ENCODE measurements around the gene SENP8. TPM values are rescaled to one million over a fixed set of nuclear protein-coding genes. Genes with fewer than 3 reads are reported as not detected.

Gene SENP8
- total RNA-seq, 1 experiment from 2014 or later = 3.4 TPM

DNA sequence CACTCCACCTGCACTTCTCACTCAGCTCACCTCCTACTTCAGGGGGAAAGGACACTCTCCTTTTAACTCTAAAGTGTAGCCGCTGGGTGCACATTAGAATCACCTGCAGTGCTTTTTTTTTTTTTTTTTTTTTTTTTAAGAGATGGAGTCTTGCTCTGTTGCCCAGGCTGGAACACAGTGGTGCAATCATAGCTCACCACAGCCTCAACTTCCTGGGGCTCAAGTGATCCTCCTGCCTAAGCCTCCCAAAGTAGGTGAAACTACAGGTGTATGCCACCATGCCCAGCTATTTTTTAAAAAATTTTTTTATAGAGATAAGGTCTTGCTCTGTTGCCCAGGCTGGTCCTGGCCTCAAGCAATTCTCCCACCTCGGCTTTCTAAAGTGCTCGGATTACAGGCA is 58.5 kb downstream of the SENP8 start:
- no TSS peak for BruUV-seq (replicated peaks)
- Mint-ChIP-seq H3K4me3 (ENCODE audit: unreplicated experiment) (no peak overlapping the region), H3K4me1 (ENCODE audit: low read depth, unreplicated experiment) (peaks cover 8% of the 10 kb centered on the region)

DNA sequence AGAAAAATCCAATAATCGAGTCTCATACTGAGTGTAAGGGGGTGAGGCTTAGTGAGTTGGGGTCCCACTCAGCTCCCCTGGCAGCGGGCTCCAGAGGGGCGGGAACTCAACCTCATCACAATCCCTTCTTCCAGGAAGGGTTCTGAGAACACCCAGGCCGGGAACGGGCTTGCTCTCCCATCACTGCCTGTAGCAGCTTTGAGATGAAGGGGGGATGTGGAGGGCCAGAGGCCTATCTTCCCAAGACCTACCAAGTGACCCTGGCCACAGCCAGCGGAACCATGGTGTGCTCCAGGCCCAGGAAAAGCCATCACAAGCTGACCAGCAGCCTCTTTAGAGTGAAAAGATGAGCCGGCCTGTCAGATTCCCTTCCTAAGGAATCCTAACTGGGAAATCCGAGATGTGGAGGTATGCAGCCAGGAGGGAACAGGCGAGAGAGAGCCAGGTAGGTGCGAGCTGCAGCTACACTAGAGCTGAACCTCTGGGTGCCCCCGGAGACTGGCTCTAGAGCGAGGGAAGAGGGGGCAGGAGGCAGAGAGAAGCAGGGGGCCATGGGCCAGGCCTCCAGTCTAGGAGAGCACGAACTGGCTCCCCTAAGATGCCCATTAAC is 60.9 kb downstream of the SENP8 start:
- Histone ChIP-seq H3K4me3 (ENCODE audit: low read depth, low read length) (no peak overlapping the region), H3K9me3 (no peaks in the 10 kb centered on the region), H3K4me1 (no peaks in the 10 kb centered on the region), H3K36me3 (ENCODE audit: control insufficient read depth, insufficient read depth, low read length) (no peaks in the 10 kb centered on the region), H3K27me3 (replicated peaks; ENCODE audit: control insufficient read depth, insufficient read depth, low read length) (no peaks in the 10 kb centered on the region)
- no peaks in the 10 kb centered on the region for H3K36me3 Mint-ChIP-seq (ENCODE audit: insufficient read depth, unreplicated experiment)
- ChIA-PET CTCF (no interaction called here), POLR2A (no interaction called here)
- BruUV-seq (replicated peaks) = no TSS peak
- no peak overlapping the region for H3K4me3 Mint-ChIP-seq (ENCODE audit: unreplicated experiment)
- intact Hi-C loops (cut with micrococcal nuclease; ENCODE audit: unreplicated experiment) = no loop called here
- H3K4me1 Mint-ChIP-seq (ENCODE audit: low read depth, unreplicated experiment) = peaks cover 8% of the 10 kb centered on the region
- no peak overlapping the region for H3K27ac Mint-ChIP-seq (ENCODE audit: unreplicated experiment)
- no peaks in the 10 kb centered on the region for H3K9me3 Mint-ChIP-seq (ENCODE audit: unreplicated experiment)
- no peaks in the 10 kb centered on the region for H3K27me3 Mint-ChIP-seq (ENCODE audit: insufficient read depth, unreplicated experiment)
- DNase-seq = no peak
- TF ChIP-seq, protein P1, sequence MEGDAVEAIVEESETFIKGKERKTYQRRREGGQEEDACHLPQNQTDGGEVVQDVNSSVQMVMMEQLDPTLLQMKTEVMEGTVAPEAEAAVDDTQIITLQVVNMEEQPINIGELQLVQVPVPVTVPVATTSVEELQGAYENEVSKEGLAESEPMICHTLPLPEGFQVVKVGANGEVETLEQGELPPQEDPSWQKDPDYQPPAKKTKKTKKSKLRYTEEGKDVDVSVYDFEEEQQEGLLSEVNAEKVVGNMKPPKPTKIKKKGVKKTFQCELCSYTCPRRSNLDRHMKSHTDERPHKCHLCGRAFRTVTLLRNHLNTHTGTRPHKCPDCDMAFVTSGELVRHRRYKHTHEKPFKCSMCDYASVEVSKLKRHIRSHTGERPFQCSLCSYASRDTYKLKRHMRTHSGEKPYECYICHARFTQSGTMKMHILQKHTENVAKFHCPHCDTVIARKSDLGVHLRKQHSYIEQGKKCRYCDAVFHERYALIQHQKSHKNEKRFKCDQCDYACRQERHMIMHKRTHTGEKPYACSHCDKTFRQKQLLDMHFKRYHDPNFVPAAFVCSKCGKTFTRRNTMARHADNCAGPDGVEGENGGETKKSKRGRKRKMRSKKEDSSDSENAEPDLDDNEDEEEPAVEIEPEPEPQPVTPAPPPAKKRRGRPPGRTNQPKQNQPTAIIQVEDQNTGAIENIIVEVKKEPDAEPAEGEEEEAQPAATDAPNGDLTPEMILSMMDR (IDR thresholded peaks at IDR 0.05; ENCODE audit: insufficient read depth in 1 of 2, low read depth in 1 of 2, low read length in 1 of 2, severe bottlenecking in 1 of 2, unreplicated experiment in 1 of 2) = no peak

More for the DNA sequence above, 58.5 kb downstream of the SENP8 start:
- no peak for DNase-seq
- no peaks in the 10 kb centered on the region for H3K27me3 ChIP-seq (replicated peaks; ENCODE audit: control insufficient read depth, insufficient read depth, low read length)
- H3K27me3 Mint-ChIP-seq (ENCODE audit: insufficient read depth, unreplicated experiment) = no peaks in the 10 kb centered on the region
- no peaks in the 10 kb centered on the region for H3K4me1 ChIP-seq
- no peaks in the 10 kb centered on the region for H3K36me3 Mint-ChIP-seq (ENCODE audit: insufficient read depth, unreplicated experiment)
- ChIA-PET CTCF (no interaction called here), POLR2A (interaction anchor here (0.6 kb wide), 1 partner anchor 58 kb away, joined by 4 read pairs; the partner anchor contains the start of gene SENP8)
- H3K9me3 ChIP-seq = no peaks in the 10 kb centered on the region
- no peaks in the 10 kb centered on the region for H3K9me3 Mint-ChIP-seq (ENCODE audit: unreplicated experiment)
- TF ChIP-seq, protein P1 (IDR thresholded peaks at IDR 0.05; ENCODE audit: insufficient read depth in 1 of 2, low read depth in 1 of 2, low read length in 1 of 2, severe bottlenecking in 1 of 2, unreplicated experiment in 1 of 2) = no peak
- H3K4me3 ChIP-seq (ENCODE audit: low read depth, low read length) = no peak overlapping the region
- intact Hi-C loops (cut with micrococcal nuclease; ENCODE audit: unreplicated experiment) = no loop called here
- H3K36me3 ChIP-seq (ENCODE audit: control insufficient read depth, insufficient read depth, low read length) = no peaks in the 10 kb centered on the region
- no peak overlapping the region for H3K27ac Mint-ChIP-seq (ENCODE audit: unreplicated experiment)

DNA sequence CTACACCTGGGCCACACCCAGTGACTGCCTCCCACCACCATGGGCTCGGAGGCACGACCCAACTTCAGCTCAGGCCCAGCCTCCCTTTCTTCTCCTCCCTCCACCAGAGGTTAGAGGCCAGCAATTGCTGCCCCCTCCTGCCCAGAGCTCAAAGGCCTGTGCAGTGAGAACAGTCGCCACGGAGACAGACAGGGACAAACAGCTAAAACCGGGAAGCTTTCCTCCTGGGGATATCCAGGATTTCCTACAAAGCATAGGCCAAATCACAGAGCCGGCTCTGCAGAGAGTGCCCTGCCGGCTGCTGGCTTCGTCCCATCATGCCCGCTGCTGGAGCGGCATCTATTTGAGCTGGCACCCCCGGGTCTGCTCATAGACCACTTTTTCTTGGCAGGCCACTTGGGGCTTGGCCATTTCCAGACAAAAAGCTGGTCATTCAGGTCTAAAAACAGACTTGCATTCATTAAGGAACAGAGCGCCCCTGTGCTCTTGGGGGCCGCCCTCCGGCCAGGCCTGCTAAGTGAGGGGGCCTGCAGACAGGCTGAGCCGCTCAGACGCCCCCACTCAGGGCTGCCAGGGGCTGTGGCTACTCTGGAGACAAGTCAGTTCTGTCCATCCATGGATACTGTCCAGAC is 61.9 kb downstream of the SENP8 start:
- H3K36me3 Mint-ChIP-seq (ENCODE audit: insufficient read depth, unreplicated experiment) = no peaks in the 10 kb centered on the region
- H3K4me1 ChIP-seq = no peaks in the 10 kb centered on the region
- H3K27me3 ChIP-seq (replicated peaks; ENCODE audit: control insufficient read depth, insufficient read depth, low read length) = no peaks in the 10 kb centered on the region
- no peaks in the 10 kb centered on the region for H3K36me3 ChIP-seq (ENCODE audit: control insufficient read depth, insufficient read depth, low read length)
- H3K4me1 Mint-ChIP-seq (ENCODE audit: low read depth, unreplicated experiment) = peaks cover 6% of the 10 kb centered on the region
- no peak for DNase-seq
- no peak overlapping the region for H3K4me3 ChIP-seq (ENCODE audit: low read depth, low read length)
- H3K9me3 Mint-ChIP-seq (ENCODE audit: unreplicated experiment) = no peaks in the 10 kb centered on the region
- no peak overlapping the region for H3K4me3 Mint-ChIP-seq (ENCODE audit: unreplicated experiment)
- intact Hi-C loops (cut with micrococcal nuclease; ENCODE audit: unreplicated experiment) = no loop called here
- TF ChIP-seq, protein P1 (IDR thresholded peaks at IDR 0.05; ENCODE audit: insufficient read depth in 1 of 2, low read depth in 1 of 2, low read length in 1 of 2, severe bottlenecking in 1 of 2, unreplicated experiment in 1 of 2) = no peak
- ChIA-PET CTCF (no interaction called here), POLR2A (no interaction called here)
- H3K27ac Mint-ChIP-seq (ENCODE audit: unreplicated experiment) = no peak overlapping the region
- H3K27me3 Mint-ChIP-seq (ENCODE audit: insufficient read depth, unreplicated experiment) = no peaks in the 10 kb centered on the region
- no peaks in the 10 kb centered on the region for H3K9me3 ChIP-seq
- no TSS peak for BruUV-seq (replicated peaks)

All from Caco-2 (cell line).